ENCODE measurements around the gene PRKG1. TPM values are rescaled to one million over a fixed set of nuclear protein-coding genes. Genes with fewer than 3 reads are reported as not detected.

The PRKG1 gene
- total RNA-seq, 1 experiment from 2014 or later, result 16.5 TPM

DNA sequence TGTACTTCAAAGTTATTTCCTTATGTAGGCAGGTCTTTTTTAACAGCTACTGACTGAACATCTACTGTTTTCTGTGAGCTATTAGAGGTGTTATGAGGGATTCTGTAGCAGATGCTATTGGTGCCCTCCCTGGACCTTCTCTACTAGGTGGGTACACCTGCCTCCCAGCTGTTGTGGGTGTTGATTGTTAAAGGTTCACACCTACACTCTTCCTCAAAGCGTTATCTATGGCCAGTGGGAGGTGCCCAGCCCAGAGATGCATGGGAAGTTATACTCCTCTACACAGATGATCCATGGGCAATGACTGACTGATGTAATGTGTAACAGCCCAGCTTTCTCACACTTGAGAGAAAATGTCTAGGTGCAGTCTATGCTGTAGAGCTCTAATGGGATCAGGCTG is 127.7 kb downstream of the PRKG1 start:
- ChIA-PET CTCF (no interaction called here), POLR2A (no interaction called here)
- Mint-ChIP-seq H3K4me1 (peaks cover 47% of the 10 kb centered on the region), H3K9me3 (no peaks in the 10 kb centered on the region), H3K4me3 (no peak overlapping the region), H3K36me3 (no peaks in the 10 kb centered on the region), H3K27ac (no peak overlapping the region), H3K27me3 (ENCODE audit: low read depth) (no peaks in the 10 kb centered on the region)
- ATAC-seq (no peak), DNase-seq (ENCODE audit: low spot score) (no peak)
- no peak for TF ChIP-seq ZNF317 (CRISPR knock-in tag; IDR thresholded peaks at IDR 0.05; ENCODE audit: borderline replicate concordance, low read depth)
- TF ChIP-seq JAZF1 (CRISPR knock-in tag; IDR thresholded peaks at IDR 0.05), result no peak
- no peak for TF ChIP-seq ZBTB43 (CRISPR knock-in tag; IDR thresholded peaks at IDR 0.05)
- TF ChIP-seq ZMAT4 (CRISPR knock-in tag; IDR thresholded peaks at IDR 0.05), result no peak
- TF ChIP-seq NFE2L1 (CRISPR knock-in tag; IDR thresholded peaks at IDR 0.05), result no peak
- TF ChIP-seq, protein P1, sequence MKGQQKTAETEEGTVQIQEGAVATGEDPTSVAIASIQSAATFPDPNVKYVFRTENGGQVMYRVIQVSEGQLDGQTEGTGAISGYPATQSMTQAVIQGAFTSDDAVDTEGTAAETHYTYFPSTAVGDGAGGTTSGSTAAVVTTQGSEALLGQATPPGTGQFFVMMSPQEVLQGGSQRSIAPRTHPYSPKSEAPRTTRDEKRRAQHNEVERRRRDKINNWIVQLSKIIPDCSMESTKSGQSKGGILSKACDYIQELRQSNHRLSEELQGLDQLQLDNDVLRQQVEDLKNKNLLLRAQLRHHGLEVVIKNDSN (CRISPR knock-in tag; IDR thresholded peaks at IDR 0.05), result no peak
- TF ChIP-seq FOXK1 (CRISPR knock-in tag; IDR thresholded peaks at IDR 0.05), result no peak
- TF ChIP-seq ZNF671 (CRISPR knock-in tag; IDR thresholded peaks at IDR 0.05), result no peak
- no peak for TF ChIP-seq GABPB1 (CRISPR knock-in tag; IDR thresholded peaks at IDR 0.05)
- TF ChIP-seq SP1 (CRISPR knock-in tag; conservative IDR thresholded peaks at IDR 0.05), result no peak
- TF ChIP-seq ZNF219 (CRISPR knock-in tag; IDR thresholded peaks at IDR 0.05; ENCODE audit: borderline replicate concordance), result no peak
- no peak for TF ChIP-seq FOXP1 (CRISPR knock-in tag; IDR thresholded peaks at IDR 0.05; ENCODE audit: borderline replicate concordance)
- TF ChIP-seq CTCF (IDR thresholded peaks at IDR 0.05), result no peak
- no peak for TF ChIP-seq RELA (CRISPR knock-in tag; IDR thresholded peaks at IDR 0.05; ENCODE audit: borderline replicate concordance)
- TF ChIP-seq, protein P2, sequence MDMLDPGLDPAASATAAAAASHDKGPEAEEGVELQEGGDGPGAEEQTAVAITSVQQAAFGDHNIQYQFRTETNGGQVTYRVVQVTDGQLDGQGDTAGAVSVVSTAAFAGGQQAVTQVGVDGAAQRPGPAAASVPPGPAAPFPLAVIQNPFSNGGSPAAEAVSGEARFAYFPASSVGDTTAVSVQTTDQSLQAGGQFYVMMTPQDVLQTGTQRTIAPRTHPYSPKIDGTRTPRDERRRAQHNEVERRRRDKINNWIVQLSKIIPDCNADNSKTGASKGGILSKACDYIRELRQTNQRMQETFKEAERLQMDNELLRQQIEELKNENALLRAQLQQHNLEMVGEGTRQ (CRISPR knock-in tag; IDR thresholded peaks at IDR 0.05), result no peak
- TF ChIP-seq CBFB (CRISPR knock-in tag; IDR thresholded peaks at IDR 0.05; ENCODE audit: low read depth), result no peak
- TF ChIP-seq TEAD1 (CRISPR knock-in tag; IDR thresholded peaks at IDR 0.05), result no peak

- CTCF ChIA-PET, result no interaction called here
- TF ChIP-seq NR1H2 (CRISPR knock-in tag; IDR thresholded peaks at IDR 0.05) (no peak), RELA (CRISPR knock-in tag; IDR thresholded peaks at IDR 0.05; ENCODE audit: borderline replicate concordance) (no peak), NFATC4 (CRISPR knock-in tag; IDR thresholded peaks at IDR 0.05) (no peak), FOXP1 (CRISPR knock-in tag; IDR thresholded peaks at IDR 0.05; ENCODE audit: borderline replicate concordance) (no peak), NR3C1 (CRISPR knock-in tag; conservative IDR thresholded peaks at IDR 0.05; ENCODE audit: low read depth) (no peak), ZNF121 (CRISPR knock-in tag; IDR thresholded peaks at IDR 0.05) (no peak), CDX4 (CRISPR knock-in tag; IDR thresholded peaks at IDR 0.05; ENCODE audit: borderline replicate concordance) (no peak), CREM (CRISPR knock-in tag; IDR thresholded peaks at IDR 0.05) (no peak), TEAD1 (CRISPR knock-in tag; IDR thresholded peaks at IDR 0.05) (no peak), GABPB1 (CRISPR knock-in tag; IDR thresholded peaks at IDR 0.05) (no peak), SP1 (CRISPR knock-in tag; conservative IDR thresholded peaks at IDR 0.05) (no peak), PREB (CRISPR knock-in tag; IDR thresholded peaks at IDR 0.05; ENCODE audit: borderline replicate concordance) (no peak), MXD4 (CRISPR knock-in tag; IDR thresholded peaks at IDR 0.05; ENCODE audit: borderline replicate concordance) (no peak)
- TF ChIP-seq, protein P3, sequence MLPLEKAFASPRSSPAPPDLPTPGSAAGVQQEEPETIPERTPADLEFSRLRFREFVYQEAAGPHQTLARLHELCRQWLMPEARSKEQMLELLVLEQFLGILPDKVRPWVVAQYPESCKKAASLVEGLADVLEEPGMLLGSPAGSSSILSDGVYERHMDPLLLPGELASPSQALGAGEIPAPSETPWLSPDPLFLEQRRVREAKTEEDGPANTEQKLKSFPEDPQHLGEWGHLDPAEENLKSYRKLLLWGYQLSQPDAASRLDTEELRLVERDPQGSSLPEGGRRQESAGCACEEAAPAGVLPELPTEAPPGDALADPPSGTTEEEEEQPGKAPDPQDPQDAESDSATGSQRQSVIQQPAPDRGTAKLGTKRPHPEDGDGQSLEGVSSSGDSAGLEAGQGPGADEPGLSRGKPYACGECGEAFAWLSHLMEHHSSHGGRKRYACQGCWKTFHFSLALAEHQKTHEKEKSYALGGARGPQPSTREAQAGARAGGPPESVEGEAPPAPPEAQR (CRISPR knock-in tag; IDR thresholded peaks at IDR 0.05), result no peak
- TF ChIP-seq, protein P4, sequence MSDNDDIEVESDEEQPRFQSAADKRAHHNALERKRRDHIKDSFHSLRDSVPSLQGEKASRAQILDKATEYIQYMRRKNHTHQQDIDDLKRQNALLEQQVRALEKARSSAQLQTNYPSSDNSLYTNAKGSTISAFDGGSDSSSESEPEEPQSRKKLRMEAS (CRISPR knock-in tag; IDR thresholded peaks at IDR 0.05), result no peak
Observed at GRCh38 chr10:51203359-51203758, 129.1 kb downstream of the PRKG1 start.

More at GRCh38 chr10:51203359-51203758, 129.1 kb downstream of the PRKG1 start:
- ATAC-seq (peak; percentile 88), DNase-seq (ENCODE audit: low spot score) (no peak)
- H3K9me3 Mint-ChIP-seq, result no peaks in the 10 kb centered on the region
- H3K4me1 Mint-ChIP-seq, result peaks cover 52% of the 10 kb centered on the region
- peak overlapping the region; percentile 87 for H3K27ac Mint-ChIP-seq
- no peaks in the 10 kb centered on the region for H3K27me3 Mint-ChIP-seq (ENCODE audit: low read depth)
- peak overlapping the region; percentile 29 for H3K4me3 Mint-ChIP-seq
- H3K36me3 Mint-ChIP-seq, result no peaks in the 10 kb centered on the region
- POLR2A ChIA-PET, result no interaction called here

All from WTC11 (cell line).